KBM-7 (cell line): Measurements from ENCODE around the gene CD151.

Experiments
- DNase-seq: peaks from one replicate; pipeline ENCODE4 v3.0.0-alpha.2; 2015
- in situ Hi-C: fragments of 300-500 bp; cut with MboI; formaldehyde crosslinking; loops from 2 replicates; pipeline ENCODE4 v1.14.3; 2020; ENCODE audit warnings: low sequenced_read_pairs, low pct_unique_long_range_greater_than_20kb, mixed read lengths

Gene CD151

GRCh38 chr11:863910-864827, 31.4 kb downstream of the CD151 start:
- in situ Hi-C loops, result no loop called here

GRCh38 chr11:864898-865297, 32.1 kb downstream of the CD151 start:
- in situ Hi-C loops, result no loop called here
- DNase-seq, result no peak

More at GRCh38 chr11:863910-864827, 31.4 kb downstream of the CD151 start:
- DNase-seq, result no peak

GRCh38 chr11:865462-866430, 33.0 kb downstream of the CD151 start:
- in situ Hi-C loops, result no loop called here
- no peak for DNase-seq

- DNase-seq, result no peak
- in situ Hi-C loops, result no loop called here
Measured at GRCh38 chr11:866481-866880, 33.7 kb downstream of the CD151 start.

- in situ Hi-C loops, result no loop called here
- no peak for DNase-seq
Measured at GRCh38 chr11:867856-868358, 35.2 kb downstream of the CD151 start.

- in situ Hi-C loops, result no loop called here
- no peak for DNase-seq
Measured at GRCh38 chr11:868394-868793, 35.6 kb downstream of the CD151 start.

- in situ Hi-C loops, result no loop called here
Measured at GRCh38 chr11:868802-869201, 36.0 kb downstream of the CD151 start.

GRCh38 chr11:869399-870126, 36.8 kb downstream of the CD151 start:
- in situ Hi-C loops, result no loop called here
- no peak for DNase-seq

More at GRCh38 chr11:868802-869201, 36.0 kb downstream of the CD151 start:
- DNase-seq, result no peak

GRCh38 chr11:870127-870413, 37.3 kb downstream of the CD151 start:
- no peak for DNase-seq
- in situ Hi-C loops, result no loop called here

GRCh38 chr11:870418-870817, 37.7 kb downstream of the CD151 start:
- in situ Hi-C loops, result no loop called here
- DNase-seq, result no peak

- DNase-seq, result no peak
- in situ Hi-C loops, result no loop called here
Measured at GRCh38 chr11:871472-871871, 38.7 kb downstream of the CD151 start.

- DNase-seq, result no peak
- in situ Hi-C loops, result no loop called here
Measured at GRCh38 chr11:872799-873198, 40.0 kb downstream of the CD151 start.

GRCh38 chr11:873706-874105, 41.0 kb downstream of the CD151 start:
- in situ Hi-C loops, result no loop called here

GRCh38 chr11:875203-875602, 42.5 kb downstream of the CD151 start:
- in situ Hi-C loops, result no loop called here
- DNase-seq, result no peak

More at GRCh38 chr11:873706-874105, 41.0 kb downstream of the CD151 start:
- DNase-seq, result no peak

GRCh38 chr11:875769-876301, 43.1 kb downstream of the CD151 start:
- in situ Hi-C loops, result no loop called here
- DNase-seq, result no peak

GRCh38 chr11:876545-876944, 43.8 kb downstream of the CD151 start:
- in situ Hi-C loops, result no loop called here

GRCh38 chr11:877565-877964, 44.8 kb downstream of the CD151 start:
- no peak for DNase-seq
- in situ Hi-C loops, result no loop called here

More at GRCh38 chr11:876545-876944, 43.8 kb downstream of the CD151 start:
- no peak for DNase-seq

- in situ Hi-C loops, result no loop called here
- no peak for DNase-seq
Measured at GRCh38 chr11:880447-880846, 47.7 kb downstream of the CD151 start.

GRCh38 chr11:882596-882995, 49.8 kb downstream of the CD151 start:
- in situ Hi-C loops, result no loop called here
- no peak for DNase-seq
